Gastrocnemius medialis (tissue), 4 donors: ENCODE measurements around the gene CCDC70.

ENCODE experiments used
- POLR2A ChIP-seq, 2 donors: fragments of 450-650 bp; IDR thresholded peaks; one replicate each; pipeline ENCODE4 v1.6.1; 2017; ENCODE audit warnings: antibody characterized with exemption in 2 of 2, mild to moderate bottlenecking in 2 of 2, moderate library complexity in 2 of 2
- TF ChIP-seq, protein P1 (sequence below), 5 experiments: fragments of 450-650 bp in 3 of 5; fragments of 200-600 bp in 2 of 5; sonication (generic) in 2 of 5; IDR thresholded peaks in 4 of 5; conservative IDR thresholded peaks in 1 of 5; 1 replicate in 4 of 5; 2 replicates in 1 of 5; pipeline ENCODE4 v1.5.1; 2016 to 2019; ENCODE audit warnings: antibody characterized with exemption in 5 of 5, mild to moderate bottlenecking in 3 of 5, moderate library complexity in 3 of 5

DNA sequence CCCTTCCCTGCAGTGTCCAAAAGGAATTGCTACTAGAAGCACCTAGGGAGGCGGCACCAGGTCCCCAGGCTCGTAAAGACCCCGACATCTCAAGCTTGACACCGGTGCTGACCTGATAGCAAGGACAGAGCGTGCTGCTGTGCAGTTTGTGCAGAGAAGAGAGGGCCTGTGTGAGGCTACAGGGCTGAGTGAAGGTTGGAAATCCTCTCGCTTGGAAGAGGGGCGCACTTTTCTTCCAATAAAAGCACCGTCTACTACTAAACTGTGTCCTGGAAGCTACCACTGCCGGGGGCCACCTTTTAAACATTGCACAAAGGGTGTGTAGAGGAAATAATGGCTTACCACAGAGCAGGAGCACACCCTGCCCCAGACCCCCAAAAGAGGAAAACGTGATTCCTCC lies 27.8 kb upstream of the CCDC70 start:
- TF ChIP-seq, protein P1, sequence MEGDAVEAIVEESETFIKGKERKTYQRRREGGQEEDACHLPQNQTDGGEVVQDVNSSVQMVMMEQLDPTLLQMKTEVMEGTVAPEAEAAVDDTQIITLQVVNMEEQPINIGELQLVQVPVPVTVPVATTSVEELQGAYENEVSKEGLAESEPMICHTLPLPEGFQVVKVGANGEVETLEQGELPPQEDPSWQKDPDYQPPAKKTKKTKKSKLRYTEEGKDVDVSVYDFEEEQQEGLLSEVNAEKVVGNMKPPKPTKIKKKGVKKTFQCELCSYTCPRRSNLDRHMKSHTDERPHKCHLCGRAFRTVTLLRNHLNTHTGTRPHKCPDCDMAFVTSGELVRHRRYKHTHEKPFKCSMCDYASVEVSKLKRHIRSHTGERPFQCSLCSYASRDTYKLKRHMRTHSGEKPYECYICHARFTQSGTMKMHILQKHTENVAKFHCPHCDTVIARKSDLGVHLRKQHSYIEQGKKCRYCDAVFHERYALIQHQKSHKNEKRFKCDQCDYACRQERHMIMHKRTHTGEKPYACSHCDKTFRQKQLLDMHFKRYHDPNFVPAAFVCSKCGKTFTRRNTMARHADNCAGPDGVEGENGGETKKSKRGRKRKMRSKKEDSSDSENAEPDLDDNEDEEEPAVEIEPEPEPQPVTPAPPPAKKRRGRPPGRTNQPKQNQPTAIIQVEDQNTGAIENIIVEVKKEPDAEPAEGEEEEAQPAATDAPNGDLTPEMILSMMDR (IDR thresholded peaks at IDR 0.05 in 4 of 5, conservative IDR thresholded peaks at IDR 0.05 in 1 of 5), result no peak
- TF ChIP-seq POLR2A (IDR thresholded peaks at IDR 0.05), result no peak
